Hypothalamus (tissue), 51 donors: ENCODE results near the gene KCNJ9.
"Not testable (repeated sequence)": the region's sequence is repeated elsewhere in the genome, so short reads cannot be mapped to it uniquely, and the experiment has no call there.

Experiments used
- DNase-seq, 51 donors: peaks; one replicate each; lab custom pipeline; 2025; lab: John Stamatoyannopoulos, UW

The KCNJ9 gene

GRCh38 chr1:160120797-160121196 lies 39.5 kb downstream of the KCNJ9 start:
- no peak for DNase-seq

GRCh38 chr1:160121388-160121787 lies 40.0 kb downstream of the KCNJ9 start:
- DNase-seq: no peak

DNA sequence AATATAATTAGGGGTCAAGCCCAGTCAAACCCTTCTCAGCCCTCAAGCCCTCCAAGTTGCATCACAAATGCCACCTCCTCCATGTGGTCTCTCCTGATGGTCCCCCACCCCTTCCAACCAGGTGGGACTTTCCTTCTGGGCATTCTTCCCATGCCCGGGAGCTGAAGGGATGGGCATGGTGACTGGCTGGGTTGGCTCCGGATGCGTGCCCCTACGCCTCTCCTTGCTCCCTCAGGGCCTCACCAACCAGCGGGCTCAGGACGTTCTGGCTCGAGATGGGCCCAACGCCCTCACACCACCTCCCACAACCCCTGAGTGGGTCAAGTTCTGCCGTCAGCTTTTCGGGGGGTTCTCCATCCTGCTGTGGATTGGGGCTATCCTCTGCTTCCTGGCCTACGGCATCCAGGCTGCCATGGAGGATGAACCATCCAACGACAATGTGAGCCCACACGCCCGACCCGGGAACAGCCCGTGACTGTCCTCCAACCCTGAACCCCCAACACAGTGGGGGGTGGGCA lies 41.7 kb downstream of the KCNJ9 start:
- DNase-seq: no peak

GRCh38 chr1:160123726-160124125 lies 42.4 kb downstream of the KCNJ9 start:
- no peak for DNase-seq

- no peak for DNase-seq
Observed at GRCh38 chr1:160124705-160125478, 43.6 kb downstream of the KCNJ9 start.

- DNase-seq: no peak
Observed at GRCh38 chr1:160125746-160126145, 44.4 kb downstream of the KCNJ9 start.

DNA sequence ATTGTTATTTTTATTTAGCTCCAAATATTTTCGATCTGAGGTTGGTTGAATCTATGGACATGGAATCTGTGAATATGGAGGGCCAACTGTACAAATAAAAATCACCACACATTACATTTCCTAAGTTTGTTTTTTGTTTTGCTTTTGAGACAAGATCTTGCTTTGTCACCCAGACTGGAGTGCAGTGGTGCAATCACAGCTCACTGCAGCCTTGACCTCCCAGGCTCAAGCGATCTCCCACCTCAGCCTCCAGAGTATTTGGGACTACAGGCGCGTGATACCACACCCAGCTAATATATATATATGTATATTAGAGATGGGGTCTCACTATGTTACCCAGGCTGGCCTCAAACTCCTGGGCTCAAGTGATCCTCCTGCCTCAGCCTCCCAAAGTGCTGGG lies 45.0 kb downstream of the KCNJ9 start:
- not testable (repeated sequence) for DNase-seq

DNA sequence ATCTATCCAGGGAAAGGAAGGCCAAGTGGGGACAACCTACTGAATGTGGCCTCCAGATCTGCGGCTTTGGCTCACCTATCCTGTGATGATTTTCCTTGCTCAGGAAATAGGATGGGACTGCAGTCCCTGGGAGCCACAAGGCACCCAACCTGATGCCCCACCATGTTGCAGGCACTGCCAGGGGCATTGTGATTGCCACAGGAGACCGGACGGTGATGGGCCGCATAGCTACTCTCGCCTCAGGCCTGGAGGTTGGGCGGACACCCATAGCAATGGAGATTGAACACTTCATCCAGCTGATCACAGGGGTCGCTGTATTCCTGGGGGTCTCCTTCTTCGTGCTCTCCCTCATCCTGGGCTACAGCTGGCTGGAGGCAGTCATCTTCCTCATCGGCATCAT lies 46.0 kb downstream of the KCNJ9 start:
- DNase-seq: no peak

DNA sequence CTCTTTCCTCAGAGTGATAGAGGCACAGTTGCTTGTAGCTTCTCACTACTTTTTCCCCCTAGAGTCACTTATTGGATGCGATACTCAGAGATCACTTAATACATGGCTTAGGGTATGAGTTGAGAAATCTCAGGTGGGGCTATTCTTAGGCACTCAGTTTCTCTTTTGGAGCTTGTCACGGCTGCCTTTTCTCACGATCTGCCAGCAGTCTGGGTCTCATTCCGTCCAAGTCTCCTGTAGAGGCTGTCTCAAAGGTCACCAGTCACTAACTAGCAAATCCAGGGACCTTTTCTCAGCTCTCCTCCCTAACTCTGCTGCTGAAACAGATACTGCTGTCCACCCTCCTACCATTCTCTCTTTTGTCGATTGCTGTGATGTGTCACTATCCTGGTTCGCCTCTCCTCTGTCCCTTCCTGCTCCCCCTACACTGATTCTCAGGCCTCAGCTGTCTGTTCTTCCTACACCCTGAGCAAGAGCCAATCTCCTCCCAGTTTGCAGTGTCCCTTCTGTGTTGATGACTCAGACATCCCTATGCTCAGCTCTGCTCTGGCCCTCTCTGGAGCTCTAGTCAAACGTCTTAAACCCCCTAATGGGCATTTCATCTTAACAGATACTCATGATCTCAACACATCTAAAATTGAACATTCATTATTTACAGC lies 46.7 kb downstream of the KCNJ9 start:
- peak in 1 of 51 donors; percentile 40 for DNase-seq

GRCh38 chr1:160128636-160129035 lies 47.3 kb downstream of the KCNJ9 start:
- no peak for DNase-seq

GRCh38 chr1:160129046-160129445 lies 47.7 kb downstream of the KCNJ9 start:
- peak in 1 of 51 donors; percentile 39 for DNase-seq

GRCh38 chr1:160129558-160129957 lies 48.2 kb downstream of the KCNJ9 start:
- DNase-seq: no peak

GRCh38 chr1:160129966-160130365 lies 48.6 kb downstream of the KCNJ9 start:
- DNase-seq: no peak

- no peak for DNase-seq
Observed at GRCh38 chr1:160130486-160130885, 49.1 kb downstream of the KCNJ9 start.

DNA sequence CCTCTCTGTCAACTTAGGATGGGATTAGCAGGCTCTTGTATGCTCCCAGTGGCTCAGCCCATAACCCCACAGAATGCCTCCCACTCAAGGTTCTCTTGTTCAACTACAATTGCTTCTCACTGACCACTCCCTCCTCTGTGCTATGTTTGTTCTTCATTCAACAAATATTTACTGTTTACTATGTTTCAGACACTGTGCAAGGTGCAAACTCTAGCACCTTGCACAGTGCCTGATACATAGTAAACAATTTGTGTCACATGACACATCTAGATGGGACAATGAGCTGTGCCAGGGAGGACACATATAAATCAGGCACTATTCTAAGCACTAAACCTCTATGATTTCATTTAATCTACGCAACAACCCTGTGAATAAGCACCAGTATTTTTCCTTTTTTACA lies 49.6 kb downstream of the KCNJ9 start:
- DNase-seq: no peak

GRCh38 chr1:160131803-160132565 lies 50.6 kb downstream of the KCNJ9 start:
- peak in 14 of 51 donors; percentile 9 to 59 (median 30) for DNase-seq

DNA sequence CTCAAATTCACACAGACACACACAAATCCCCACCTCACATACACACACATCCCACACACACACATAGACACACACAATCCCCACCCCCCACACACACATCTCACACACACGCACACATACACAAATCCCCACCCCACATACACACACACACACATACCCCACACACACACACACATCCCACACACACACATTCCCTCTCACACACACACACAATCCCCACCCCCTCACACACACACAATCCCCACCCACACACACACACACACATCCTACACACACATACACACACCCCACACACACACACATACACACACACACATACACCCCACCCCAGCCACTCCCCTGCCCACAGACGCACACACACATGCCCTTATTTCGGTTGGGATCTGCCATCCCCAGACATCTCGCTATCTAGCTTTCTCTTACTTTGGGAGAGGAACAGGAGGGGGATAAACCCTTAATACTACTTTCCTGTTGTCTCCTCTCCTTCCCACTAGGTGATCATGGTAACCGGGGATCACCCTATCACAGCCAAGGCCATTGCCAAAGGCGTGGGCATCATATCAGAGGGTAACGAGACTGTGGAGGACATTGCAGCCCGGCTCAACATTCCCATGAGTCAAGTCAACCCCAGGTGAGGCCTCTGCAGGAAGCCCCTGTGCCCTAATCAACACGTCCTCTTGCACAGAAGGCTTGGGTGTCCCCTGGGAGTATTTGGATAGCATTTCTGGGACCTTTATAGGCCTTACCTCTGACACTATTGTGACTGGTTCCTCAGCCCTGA lies 52.8 kb downstream of the KCNJ9 start:
- DNase-seq: no peak

GRCh38 chr1:160134791-160135572 lies 53.6 kb downstream of the KCNJ9 start:
- DNase-seq: no peak

DNA sequence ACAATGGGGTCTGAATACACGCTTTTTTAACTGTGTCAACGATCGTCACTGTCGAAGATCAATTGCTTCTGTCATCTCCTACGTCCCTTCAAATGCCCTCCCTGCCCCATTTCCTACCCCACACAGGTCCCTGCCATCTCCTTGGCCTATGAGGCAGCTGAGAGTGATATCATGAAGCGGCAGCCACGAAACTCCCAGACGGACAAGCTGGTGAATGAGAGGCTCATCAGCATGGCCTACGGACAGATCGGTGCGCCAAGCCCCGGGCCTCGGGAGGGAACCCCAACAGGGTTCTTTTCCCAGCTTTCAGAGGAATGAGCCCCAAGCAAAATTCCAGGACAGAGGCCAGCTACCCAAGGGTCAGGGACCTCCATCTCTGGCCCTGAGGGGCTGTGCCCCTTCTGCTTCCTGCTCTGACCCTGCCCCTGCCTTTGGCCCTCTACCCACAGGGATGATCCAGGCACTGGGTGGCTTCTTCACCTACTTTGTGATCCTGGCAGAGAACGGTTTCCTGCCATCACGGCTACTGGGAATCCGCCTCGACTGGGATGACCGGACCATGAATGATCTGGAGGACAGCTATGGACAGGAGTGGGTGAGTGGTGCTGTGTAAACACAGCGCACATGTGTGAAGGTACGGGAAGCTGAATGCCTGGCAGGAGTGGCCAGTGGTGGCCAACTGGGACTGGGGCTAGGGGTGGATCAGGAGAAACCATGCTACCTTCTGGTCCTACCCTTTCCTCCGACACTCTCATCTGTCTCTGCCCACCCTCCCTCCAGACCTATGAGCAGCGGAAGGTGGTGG lies 55.0 kb downstream of the KCNJ9 start:
- DNase-seq: no peak
